ENCODE data around the gene EID2B.

DNA sequence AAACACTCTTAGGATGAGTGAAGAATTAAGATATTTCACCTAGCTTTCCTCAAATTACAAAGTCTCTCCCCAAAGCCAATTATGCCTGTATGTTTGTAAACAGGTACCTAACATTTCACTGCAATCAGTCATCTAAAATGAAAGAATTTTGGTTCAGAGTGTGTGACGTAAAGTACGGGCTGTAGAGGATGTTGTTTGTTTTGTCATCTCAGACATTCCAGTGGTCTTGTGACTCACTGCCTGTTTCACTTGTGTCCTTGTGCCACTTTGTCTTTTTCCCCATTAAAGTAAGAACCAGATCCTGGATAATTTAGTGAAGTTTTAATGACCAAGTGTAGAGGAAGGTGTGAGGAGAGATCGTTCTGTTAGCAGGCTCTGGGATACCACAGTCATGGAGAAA, 36.0 kb upstream of the EID2B start:
- TF ChIP-seq, protein P1, sequence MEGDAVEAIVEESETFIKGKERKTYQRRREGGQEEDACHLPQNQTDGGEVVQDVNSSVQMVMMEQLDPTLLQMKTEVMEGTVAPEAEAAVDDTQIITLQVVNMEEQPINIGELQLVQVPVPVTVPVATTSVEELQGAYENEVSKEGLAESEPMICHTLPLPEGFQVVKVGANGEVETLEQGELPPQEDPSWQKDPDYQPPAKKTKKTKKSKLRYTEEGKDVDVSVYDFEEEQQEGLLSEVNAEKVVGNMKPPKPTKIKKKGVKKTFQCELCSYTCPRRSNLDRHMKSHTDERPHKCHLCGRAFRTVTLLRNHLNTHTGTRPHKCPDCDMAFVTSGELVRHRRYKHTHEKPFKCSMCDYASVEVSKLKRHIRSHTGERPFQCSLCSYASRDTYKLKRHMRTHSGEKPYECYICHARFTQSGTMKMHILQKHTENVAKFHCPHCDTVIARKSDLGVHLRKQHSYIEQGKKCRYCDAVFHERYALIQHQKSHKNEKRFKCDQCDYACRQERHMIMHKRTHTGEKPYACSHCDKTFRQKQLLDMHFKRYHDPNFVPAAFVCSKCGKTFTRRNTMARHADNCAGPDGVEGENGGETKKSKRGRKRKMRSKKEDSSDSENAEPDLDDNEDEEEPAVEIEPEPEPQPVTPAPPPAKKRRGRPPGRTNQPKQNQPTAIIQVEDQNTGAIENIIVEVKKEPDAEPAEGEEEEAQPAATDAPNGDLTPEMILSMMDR (IDR thresholded peaks at IDR 0.05): no peak
- TF ChIP-seq ZFX (IDR thresholded peaks at IDR 0.05; ENCODE audit: borderline replicate concordance): no peak
